Peyer's patch (tissue), 4 donors: ENCODE measurements around the gene KLF5.
"Not testable (repeated sequence)": the region's sequence is repeated elsewhere in the genome, so short reads cannot be mapped to it uniquely, and the experiment has no call there.

Experiments used
- POLR2A ChIP-seq, 2 donors: fragments of 450-650 bp; IDR thresholded peaks; one replicate each; pipeline ENCODE4 v1.5.1; 2017; ENCODE audit warnings: antibody characterized with exemption in 2 of 2, mild to moderate bottlenecking in 2 of 2, moderate library complexity in 2 of 2
- TF ChIP-seq, protein P1 (sequence below), 6 experiments: fragments of 450-650 bp in 4 of 6; fragments of 200-600 bp in 2 of 6; sonication (generic) in 1 of 6; IDR thresholded peaks; one replicate each; pipeline ENCODE4 v1.5.1; 2017 to 2019; ENCODE audit warnings: antibody characterized with exemption in 6 of 6, mild to moderate bottlenecking in 3 of 6, moderate library complexity in 1 of 6

DNA sequence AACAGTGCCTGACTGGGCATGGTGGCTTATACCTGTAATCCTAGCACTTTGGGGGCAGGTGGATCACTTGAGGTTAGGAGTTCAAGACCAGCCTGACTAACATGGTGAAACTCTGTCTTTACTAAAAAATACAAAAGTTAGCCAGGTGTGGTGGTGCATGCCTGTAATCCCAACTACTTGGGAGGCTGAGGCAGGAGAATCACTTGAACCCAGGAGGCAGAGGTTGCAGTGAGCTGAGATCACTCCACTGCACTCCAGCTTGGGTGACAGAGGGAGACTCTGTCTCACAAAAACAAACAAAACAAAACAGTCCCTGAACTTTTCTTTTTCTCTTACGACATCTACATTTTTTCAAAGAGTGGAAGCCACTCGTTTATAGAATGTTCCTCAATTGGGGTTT is 10.2 kb upstream of the KLF5 start:
- TF ChIP-seq POLR2A (IDR thresholded peaks at IDR 0.05) = not testable (repeated sequence)
- TF ChIP-seq, protein P1, sequence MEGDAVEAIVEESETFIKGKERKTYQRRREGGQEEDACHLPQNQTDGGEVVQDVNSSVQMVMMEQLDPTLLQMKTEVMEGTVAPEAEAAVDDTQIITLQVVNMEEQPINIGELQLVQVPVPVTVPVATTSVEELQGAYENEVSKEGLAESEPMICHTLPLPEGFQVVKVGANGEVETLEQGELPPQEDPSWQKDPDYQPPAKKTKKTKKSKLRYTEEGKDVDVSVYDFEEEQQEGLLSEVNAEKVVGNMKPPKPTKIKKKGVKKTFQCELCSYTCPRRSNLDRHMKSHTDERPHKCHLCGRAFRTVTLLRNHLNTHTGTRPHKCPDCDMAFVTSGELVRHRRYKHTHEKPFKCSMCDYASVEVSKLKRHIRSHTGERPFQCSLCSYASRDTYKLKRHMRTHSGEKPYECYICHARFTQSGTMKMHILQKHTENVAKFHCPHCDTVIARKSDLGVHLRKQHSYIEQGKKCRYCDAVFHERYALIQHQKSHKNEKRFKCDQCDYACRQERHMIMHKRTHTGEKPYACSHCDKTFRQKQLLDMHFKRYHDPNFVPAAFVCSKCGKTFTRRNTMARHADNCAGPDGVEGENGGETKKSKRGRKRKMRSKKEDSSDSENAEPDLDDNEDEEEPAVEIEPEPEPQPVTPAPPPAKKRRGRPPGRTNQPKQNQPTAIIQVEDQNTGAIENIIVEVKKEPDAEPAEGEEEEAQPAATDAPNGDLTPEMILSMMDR (IDR thresholded peaks at IDR 0.05) = not testable (repeated sequence)
